ENCODE results near the gene GATB.

- TF ChIP-seq, protein P1, sequence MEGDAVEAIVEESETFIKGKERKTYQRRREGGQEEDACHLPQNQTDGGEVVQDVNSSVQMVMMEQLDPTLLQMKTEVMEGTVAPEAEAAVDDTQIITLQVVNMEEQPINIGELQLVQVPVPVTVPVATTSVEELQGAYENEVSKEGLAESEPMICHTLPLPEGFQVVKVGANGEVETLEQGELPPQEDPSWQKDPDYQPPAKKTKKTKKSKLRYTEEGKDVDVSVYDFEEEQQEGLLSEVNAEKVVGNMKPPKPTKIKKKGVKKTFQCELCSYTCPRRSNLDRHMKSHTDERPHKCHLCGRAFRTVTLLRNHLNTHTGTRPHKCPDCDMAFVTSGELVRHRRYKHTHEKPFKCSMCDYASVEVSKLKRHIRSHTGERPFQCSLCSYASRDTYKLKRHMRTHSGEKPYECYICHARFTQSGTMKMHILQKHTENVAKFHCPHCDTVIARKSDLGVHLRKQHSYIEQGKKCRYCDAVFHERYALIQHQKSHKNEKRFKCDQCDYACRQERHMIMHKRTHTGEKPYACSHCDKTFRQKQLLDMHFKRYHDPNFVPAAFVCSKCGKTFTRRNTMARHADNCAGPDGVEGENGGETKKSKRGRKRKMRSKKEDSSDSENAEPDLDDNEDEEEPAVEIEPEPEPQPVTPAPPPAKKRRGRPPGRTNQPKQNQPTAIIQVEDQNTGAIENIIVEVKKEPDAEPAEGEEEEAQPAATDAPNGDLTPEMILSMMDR (IDR thresholded peaks at IDR 0.05; ENCODE audit: insufficient read depth, low read length) = no peak
- TF ChIP-seq GABPA (IDR thresholded peaks at IDR 0.05; ENCODE audit: low read depth) = no peak
Observed at GRCh38 chr4:151652841-151653547, 107.8 kb downstream of the GATB start.

All from HL-60 (cell line).